NCI-H510A (cell line): ENCODE measurements around the gene RASSF8.

Experiments used
- DNase-seq: peaks from one replicate; lab custom pipeline; 2025; lab: John Stamatoyannopoulos, UW

RASSF8 gene

DNA sequence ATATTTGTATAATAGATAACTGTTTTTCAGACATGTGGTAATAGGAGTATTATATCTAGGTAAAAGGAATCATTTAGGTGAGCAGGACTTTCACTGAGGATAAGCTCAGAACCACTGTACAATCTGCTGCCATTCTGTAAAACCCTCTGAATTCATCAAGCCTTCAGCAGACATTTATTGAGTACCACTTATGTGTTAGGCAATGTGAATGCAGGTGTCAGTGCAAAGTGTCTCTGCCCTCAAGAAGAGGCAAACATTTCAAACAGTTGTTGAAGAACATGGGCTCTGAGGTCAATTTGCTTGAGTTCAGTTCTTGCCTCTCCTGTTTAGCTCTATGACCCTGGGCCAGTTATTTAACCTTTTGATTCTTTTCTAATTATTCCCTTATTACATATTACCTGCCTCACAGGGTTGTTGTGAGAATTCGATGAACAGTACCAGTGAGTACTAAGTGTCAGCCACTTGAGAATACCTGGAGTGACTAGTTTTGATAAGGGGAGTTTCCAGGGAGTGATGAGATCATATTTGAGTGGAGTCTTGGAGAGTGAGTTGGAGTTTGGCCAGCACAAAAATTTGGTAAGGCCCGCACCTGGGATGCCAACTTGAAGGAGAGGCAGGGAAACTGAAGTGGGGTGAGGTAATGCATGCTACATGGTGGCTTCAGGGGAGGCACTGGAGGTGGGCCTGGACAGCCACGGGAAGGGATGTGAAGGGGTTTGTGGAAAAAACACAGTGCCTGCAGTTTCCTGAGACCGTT, 33.7 kb downstream of the RASSF8 start:
- DNase-seq = peak; percentile 49

DNA sequence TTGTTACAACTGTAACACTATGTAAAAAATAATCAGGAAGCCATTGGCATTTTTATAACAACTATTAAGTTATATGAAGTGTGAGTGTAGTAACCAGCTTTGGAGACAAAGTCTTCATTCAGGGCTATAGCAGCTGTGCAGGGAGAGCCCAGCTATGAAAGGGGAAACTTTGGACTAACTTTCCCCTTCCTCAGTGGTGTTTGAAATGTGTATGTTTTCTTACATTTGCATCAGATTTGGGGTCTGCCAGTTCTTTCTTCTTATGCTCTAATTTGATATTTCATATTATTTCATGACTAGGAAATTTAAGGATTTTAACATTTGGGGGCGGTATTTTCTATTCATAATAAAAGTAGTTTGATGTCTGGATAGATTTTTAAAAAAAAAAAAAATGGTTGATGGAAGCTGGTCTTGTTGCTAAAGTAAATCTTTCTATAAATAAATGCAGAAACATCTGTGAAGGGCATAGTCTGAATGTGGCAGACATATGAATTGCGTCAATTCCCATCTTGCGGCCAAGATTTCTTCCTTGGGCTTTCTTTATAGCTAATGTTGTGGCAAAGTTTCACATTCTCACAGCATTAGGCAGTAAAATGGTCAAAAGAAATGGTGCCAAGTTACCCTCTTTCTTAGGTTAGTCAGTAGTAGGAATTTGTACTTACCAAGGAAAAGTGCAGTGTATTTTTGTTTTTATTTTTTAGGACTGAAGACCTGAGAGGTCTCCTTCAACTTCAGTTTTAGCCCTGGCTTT, 35.6 kb downstream of the RASSF8 start:
- DNase-seq = no peak

DNA sequence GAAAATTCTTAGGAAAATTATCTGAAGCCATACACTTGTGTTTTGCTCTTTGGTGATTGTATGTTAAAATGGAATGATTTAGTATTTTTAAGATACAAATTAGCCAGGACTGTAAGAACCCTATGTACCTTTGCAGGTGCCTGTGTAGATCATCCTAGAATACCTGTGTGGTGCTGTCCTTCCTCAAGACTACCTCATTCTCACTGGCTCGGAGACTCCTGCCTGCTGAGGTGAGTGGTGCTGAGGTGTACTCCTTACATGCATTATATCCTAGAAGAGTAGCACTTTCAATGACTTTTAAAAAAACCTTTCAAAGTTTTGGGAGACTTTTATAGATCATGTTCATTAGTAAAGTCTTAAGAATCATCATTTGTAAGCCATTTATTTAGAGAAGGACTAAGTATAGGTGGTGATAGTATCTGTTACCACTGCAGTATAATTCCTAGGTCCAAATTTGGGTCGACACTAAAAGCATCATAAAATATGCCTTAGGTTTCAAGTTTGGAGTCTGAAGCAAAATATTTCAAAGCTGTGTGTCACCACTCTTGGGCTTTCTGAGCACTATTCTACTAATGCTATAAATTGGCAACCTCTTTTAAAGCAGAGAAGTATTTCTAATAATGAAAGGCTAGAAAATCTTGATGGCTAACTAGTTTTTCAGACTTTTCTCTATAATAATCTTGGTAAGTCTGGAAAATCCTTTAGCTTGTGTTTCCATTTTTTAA, 36.6 kb downstream of the RASSF8 start:
- DNase-seq = no peak

DNA sequence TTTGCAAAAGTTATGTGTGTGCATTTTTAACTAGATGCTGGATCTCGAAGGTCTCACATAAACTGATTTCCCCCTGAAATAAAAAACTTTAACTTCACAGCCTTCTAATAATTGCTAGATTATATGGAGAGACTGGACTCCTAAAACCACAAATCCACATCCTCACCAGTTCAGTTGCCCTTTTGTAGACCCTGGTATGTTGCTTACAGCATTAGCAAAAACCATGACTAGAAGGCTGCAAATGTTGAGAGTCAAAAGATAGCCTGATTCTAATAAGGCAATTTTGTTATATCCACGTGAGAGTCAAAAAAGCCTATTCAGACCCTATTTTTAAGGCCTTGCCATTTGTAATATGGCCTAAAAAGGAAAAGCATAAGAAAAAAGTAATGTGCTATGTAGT, 37.4 kb downstream of the RASSF8 start:
- DNase-seq = no peak

DNA sequence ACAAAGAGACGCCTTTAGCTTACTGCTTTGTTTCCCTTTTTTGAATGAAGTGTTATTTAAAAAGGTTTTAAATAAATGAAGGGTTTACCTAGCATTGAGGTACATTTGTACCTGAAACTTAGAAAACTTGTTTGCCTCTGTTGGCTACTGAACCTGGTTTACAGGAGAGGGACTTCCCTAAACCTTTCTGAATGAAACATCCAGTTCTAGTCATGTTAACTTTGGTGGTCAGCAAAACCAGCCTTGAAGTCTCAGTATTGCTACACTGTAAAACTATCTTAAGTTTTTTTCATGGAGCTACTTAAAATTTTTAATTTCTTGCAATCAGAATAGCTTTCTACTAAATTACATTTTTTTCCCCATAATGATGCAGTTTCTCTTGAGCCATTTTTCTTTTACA, 38.2 kb downstream of the RASSF8 start:
- DNase-seq = no peak

DNA sequence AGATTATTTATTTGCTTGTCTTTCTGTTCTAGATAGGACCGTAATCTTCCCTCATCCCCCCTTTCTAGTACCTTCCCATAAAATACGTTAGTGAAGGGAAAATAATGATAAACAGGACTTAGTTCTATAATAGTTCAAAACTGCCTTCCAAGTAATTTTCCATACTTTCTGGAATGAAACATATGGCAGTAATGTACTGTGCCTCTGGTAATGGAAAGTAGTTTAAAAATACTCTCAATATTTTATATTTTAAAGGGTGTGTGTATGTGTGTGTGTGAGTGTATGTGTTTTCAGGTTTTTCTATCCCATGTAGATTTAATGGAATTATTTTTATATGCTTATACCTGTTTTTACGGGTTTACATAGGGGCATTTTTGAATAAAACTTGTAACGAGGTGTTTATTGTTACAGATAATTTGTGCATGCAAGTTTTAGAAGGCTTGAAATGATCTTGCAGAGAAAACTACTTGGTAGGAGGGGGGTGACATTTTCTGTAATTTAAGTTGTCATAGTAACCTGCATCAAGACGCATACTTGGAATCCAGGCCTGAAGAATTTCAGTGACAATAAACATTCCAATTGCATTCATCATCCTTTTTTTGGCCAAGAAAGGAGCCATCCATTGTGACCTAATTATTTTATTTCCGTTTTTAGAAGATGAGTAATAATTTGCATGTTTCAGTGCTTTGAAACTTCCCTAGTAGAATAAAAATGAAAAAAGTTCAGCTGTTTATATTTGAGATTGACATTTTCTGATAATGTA, 38.9 kb downstream of the RASSF8 start:
- DNase-seq = no peak

DNA sequence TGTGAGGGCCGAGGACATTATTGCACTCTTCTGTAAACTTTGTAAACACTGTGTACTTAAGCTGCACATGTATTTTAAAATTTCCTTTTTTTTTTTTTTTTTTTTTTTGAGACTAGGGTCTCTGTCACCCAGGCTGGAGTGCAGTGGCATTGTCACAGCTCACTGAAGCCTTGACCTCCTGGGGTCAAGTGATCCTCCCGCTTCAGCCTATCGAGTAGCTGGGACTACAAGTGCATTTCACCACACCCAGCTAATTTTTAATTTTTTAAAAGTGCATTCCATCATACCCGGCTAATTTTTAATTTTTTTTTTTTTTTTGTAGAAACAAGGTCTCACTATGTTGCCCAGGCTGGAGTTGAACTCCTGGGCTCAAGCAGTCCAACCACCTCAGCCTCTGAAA, 42.4 kb downstream of the RASSF8 start:
- DNase-seq = no peak

DNA sequence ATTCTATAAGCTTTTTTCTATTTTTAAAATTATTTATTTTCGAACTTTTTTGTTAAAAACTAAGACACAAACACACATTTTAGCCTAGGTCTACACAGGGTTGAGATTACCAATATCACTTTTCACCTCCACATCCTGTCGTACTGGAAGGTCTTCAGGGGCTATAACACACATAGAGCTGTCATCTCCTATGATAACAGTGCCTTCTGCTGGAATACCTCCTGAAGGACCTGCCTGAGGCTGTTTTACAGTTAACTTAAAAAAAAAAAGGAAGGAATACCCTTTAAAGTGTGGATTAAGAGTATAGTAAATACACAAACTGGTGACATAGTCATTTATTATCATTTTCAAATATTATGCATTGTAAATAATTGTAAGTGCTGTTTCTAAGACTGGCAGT, 43.0 kb downstream of the RASSF8 start:
- no peak for DNase-seq

DNA sequence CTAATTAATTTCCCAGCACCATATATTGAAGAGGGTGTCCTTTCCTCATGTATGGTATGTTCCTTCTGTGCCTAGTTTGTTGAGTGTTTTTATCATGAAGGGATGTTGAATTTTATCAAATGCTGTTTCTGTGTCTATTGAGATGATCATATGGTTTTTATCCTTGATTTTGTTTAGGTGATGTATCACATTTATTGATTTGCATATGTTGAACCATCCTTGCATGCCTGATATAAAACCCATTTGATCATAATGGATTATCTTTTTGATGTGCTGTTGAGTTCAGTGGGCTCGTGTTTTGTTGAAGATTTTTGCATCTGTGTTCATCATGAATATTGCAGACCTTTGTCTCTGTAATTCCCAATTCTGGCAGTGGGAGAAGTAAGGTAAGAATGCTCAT, 44.6 kb downstream of the RASSF8 start:
- DNase-seq = no peak

DNA sequence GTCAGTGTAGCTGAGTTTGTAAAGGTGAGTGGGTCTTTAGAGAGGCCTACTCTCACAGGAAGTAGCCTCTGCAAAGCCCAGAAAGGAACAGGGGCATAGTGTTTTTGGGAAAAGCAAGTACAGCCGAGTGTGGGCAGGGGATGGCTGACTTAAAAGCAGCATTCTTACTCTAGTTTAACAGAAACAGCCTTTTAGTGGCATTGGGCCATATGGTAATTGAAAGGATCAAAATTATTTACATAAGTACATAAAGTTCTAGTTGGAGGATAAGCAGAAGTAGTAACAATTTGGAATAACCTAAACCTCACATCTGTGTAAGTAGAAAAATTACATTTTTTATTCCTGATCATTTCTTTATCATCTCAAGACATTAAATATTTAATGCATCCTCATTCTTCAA, 49.1 kb downstream of the RASSF8 start:
- DNase-seq = no peak

DNA sequence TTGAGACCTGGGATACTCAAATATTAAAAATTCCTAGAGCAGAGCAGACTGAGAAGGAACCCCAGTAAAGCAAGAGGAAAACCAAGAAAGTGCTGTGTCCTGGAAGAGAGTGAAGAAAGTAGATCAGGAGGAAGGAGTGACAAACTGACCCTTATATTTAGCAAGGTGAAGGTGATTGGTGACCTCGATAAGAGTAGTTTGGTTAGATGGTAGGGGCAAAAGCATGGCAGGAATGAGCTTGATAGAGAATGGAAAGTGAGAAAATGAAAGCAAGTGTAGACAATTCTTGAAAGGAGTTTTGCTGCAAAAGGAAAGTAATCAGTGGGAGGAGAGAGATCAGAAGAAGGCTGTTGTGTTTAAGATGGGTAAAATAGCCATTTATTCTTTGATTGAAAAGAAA, 51.1 kb downstream of the RASSF8 start:
- no peak for DNase-seq

DNA sequence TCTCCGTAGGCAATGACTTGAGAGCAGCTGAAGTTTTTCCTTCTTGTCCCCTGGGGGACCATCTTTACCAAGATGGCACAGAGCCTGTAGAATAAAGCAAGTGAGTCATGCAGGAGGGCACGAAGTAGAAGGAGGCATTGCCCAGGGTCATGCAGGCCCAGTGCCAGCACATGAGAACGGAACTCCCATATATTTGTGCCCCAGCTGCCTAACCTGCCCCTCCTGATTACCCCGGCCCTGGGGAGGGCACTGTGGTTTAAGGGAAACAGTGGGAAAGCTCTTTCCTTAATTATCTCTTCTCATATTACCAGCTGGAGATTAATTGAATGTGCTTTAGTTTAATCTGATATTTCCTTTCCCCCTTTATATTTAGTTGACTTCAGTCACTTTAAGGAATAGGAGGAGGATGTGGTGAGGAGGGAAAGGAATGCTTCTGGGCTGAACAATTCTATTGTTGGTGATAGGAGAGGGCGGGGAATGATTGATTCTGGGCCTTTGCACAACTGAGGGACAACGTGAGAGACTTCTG, 51.9 kb downstream of the RASSF8 start:
- no peak for DNase-seq

DNA sequence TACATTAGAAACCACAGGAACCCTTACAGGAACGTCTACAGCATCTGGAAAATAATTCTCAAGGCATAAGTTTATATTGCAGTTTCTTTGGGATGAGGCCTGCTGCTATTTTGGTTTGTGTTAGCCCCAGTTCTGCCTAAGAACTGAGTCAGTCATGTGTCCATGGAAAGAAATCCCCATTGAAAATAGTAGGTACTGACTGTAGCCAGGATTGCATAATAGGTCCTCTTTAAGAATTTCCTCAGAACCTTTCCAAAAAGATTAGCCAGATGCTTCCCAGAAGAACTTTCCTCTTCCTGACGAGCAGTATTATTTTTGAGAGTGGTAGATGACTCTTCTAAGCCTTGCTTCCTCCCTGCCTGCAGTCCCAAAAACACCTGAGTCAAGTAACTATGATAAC, 52.6 kb downstream of the RASSF8 start:
- no peak for DNase-seq

DNA sequence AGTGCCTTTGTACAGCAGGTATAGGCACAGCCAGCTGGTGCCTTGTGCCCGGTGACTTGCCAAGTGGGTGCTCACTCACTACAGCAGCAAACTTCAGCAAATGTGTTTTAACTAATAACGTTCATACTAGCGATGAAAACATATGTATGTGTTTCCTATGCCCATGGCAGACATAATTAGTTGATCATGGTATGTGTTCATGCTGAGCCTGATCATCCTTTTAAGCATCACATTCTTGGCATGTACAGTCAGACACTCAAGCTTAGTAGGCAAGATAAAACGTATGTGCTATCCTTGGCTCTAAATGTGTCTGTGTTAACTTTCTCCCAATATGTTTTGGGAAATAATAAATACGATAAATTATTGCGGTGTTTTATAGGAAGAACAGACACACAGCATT, 55.6 kb downstream of the RASSF8 start:
- no peak for DNase-seq

DNA sequence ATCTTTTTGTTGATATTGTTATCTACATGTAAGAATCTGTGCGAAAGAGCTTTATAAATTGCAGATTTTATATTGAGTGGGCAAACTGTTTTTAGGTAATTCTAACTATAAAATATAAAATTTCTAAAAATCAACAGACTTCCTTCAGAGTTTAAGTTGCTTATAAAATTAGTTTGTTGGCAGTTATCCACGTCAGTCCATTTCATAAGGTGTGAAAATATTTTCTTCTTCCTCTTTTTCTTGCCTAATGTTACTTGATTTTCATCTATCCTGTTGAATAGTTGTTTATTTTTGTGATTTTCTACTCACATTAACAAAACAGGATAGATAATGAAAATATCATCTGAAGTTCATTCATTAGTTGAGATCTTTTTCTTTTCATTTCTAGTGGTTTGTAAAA, 58.0 kb downstream of the RASSF8 start:
- no peak for DNase-seq

DNA sequence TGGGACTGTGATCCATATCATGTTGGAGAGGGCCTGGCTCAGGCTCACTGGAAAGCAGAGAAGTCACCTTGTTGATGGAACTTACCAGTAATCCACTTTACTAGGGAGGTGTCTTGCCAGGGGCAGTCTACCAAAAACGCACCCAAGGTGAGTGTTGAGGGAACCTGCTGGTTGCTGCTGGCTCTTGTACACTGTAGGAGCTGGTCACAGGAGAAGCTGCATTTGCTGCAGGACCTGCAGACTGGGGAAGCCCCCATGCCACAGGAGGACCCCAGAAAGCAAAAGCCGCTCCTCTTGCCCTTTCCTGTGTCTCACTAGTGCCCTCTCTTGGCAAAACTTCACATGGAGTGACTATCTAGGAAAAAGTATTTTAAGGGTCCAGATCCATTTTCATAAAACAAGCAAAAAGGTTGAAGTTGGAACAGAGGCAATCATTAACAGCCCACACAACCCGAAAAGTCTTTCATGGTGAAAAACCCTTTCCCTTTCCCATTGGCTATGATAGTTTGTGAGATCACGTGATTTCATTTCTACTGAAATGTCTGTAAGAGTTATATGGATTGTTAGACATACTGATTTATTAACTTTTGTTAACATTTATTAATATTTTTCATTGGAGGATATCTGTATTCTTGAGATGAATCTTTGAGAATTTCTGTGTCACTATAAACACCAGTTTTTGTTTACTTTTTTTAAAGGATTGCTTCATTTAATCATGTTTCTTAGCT, 59.2 kb downstream of the RASSF8 start:
- no peak for DNase-seq

DNA sequence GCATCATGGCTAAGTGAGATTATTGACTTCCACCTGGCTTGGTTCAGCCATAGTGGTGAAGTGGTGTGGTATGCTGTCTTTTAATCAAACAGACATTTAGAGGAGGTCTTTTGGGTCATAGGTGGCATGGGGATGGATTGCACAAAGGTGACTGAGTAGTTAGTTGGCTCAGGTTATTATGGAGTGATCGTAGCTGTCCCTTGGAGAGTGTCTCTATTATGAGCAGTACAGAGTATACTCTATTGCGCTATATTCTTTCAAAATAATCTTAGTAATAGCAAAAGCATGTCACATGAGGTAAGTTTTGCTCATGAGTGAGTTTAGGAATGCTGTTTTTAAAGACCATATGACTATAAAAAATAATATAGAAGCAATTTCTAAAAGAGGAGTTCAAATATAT, 60.4 kb downstream of the RASSF8 start:
- no peak for DNase-seq

DNA sequence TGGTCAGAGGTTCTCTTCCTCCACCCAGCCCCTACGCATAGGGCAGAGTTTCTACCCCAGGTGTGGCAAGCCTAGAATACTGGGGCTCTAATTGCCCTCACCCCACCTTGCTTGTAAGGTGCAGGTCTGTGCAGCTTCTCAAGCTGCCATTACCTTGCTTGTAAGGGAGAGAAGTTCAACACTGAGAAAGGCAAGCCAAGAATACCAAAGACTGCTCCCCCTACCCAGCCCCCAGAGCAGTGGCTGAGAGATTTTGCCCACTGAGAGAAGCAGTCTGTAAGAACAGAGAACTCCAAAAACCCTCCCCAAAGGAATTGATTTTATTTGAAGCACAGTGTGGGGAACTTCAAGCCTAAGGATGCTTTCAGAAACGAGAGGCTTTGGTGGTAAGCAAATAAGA, 63.1 kb downstream of the RASSF8 start:
- DNase-seq = no peak

DNA sequence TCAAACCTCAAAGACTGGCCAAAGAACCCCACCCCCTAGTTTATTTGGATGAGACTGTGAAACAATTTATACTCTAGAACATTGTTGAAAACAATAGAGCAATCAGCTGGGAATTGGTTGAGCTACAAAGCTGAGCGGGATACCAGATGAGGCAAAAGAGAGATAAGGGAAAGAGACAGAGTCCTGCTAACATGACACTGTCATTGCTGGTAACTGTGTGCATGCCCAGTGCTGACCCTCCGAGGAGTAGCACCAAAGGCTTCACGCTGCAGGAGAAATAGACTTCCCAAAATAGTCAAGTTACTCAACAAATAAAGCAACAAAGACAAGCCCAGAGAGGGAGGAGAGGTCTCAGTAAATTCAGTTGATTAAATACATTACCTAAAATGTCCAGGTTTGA, 63.6 kb downstream of the RASSF8 start:
- DNase-seq = no peak

DNA sequence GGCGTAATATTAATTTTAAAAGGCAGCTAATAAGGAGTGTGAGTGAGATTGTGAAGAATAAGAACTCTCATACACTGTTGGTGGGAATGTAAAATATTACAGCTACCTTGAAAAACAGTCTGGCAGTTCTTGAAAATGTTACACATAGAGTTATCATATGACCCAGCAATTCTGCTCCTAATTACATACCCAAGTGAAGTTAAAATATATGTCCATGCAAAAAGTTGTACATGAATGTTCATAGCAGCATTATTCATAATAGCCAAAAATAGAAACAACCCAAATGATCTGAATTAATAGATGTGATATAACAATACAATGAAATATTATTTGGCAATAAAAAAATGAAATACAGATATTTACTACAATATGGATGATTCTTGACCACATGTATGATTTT, 68.2 kb downstream of the RASSF8 start:
- no peak for DNase-seq

DNA sequence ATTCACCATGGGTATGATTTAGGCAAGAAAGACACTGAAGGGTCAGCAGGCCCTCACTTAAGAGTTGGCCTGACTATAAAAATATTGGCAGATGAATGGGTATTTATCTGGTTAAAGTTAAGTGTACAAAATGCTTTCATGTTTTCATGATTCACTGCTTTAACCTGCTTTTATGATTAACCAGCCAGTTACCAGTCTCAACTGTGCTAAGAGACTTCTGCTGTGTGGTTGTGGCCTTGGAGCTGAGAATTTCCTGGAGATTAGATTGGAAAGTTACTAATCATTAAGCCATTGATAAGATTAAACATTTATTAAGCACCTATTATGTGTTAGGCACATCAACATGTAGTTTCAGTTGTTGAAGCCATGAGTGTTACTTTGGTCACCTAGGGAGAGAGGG, 68.9 kb downstream of the RASSF8 start:
- DNase-seq = no peak
